Measurements from ENCODE around the gene TJP1.

DNA sequence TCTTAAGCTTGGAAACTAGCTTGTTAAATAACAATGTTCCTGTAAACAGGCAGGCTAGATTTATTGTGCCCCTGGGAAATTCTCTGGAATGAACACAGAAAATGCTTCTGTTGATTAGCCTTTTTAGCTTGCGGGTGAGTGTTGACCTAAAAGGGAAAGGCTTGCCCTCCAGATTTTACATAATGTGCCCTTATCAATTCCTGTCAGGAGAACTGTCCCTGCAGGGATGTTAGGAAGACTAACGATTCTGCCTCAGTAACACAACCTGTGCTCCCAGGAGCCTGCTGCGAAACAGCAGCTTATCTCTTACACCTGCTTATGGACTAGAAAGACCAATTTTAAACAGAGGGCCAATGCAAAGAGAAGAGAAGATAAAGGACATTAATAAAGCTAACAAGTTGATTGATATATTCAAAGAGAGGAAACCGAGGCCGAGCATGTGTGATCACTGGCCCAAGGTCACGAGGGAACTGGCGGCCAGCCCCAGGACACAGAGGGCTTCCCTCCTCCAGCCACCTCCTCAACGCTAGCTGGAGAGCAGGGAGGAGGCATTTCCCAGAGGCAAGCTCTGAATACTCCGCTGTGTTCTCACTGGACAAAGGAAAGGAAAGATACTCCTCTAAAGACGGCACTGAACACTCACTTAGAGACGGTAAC, 48.4 kb upstream of the TJP1 start:
- TF ChIP-seq CTCF (IDR thresholded peaks at IDR 0.05; ENCODE audit: poor library complexity) (no peak), EZH2 (IDR thresholded peaks at IDR 0.05; ENCODE audit: borderline replicate concordance) (no peak)
